RKO (cell line): Measurements from ENCODE around the gene AP3B1.
"Not testable (repeated sequence)": the region's sequence is repeated elsewhere in the genome, so short reads cannot be mapped to it uniquely, and the experiment has no call there.

Experiments
- DNase-seq: peaks from one replicate; pipeline ENCODE4 v3.0.0-alpha.2; 2016; ENCODE audit warnings: low spot score

Gene AP3B1

GRCh38 chr5:78245136-78245535, 49.4 kb downstream of the AP3B1 start:
- no peak for DNase-seq

- peak; percentile 3 for DNase-seq
Observed at GRCh38 chr5:78243639-78244038, 50.9 kb downstream of the AP3B1 start.

- DNase-seq: no peak
Observed at GRCh38 chr5:78243091-78243490, 51.4 kb downstream of the AP3B1 start.

- no peak for DNase-seq
Observed at GRCh38 chr5:78242001-78242400, 52.5 kb downstream of the AP3B1 start.

GRCh38 chr5:78237911-78238310, 56.6 kb downstream of the AP3B1 start:
- DNase-seq: no peak

- no peak for DNase-seq
Observed at GRCh38 chr5:78236046-78236445, 58.5 kb downstream of the AP3B1 start.

- DNase-seq: no peak
Observed at GRCh38 chr5:78235289-78235688, 59.2 kb downstream of the AP3B1 start.

GRCh38 chr5:78234804-78235203, 59.7 kb downstream of the AP3B1 start:
- DNase-seq: no peak

- DNase-seq: no peak
Observed at GRCh38 chr5:78232163-78232562, 62.3 kb downstream of the AP3B1 start.

GRCh38 chr5:78224358-78224757, 70.1 kb downstream of the AP3B1 start:
- no peak for DNase-seq

GRCh38 chr5:78221964-78222451, 72.5 kb downstream of the AP3B1 start:
- DNase-seq: peak; percentile 11

- no peak for DNase-seq
Observed at GRCh38 chr5:78221467-78221866, 73.0 kb downstream of the AP3B1 start.

GRCh38 chr5:78215972-78216371, 78.5 kb downstream of the AP3B1 start:
- DNase-seq: no peak

- no peak for DNase-seq
Observed at GRCh38 chr5:78215565-78215964, 78.9 kb downstream of the AP3B1 start.

GRCh38 chr5:78213799-78214198, 80.7 kb downstream of the AP3B1 start:
- no peak for DNase-seq

- no peak for DNase-seq
Observed at GRCh38 chr5:78211052-78211451, 83.4 kb downstream of the AP3B1 start.

GRCh38 chr5:78204241-78204640, 90.3 kb downstream of the AP3B1 start:
- no peak for DNase-seq

- no peak for DNase-seq
Observed at GRCh38 chr5:78203815-78204214, 90.7 kb downstream of the AP3B1 start.

- DNase-seq: no peak
Observed at GRCh38 chr5:78190402-78190801, 104.1 kb downstream of the AP3B1 start.

- not testable (repeated sequence) for DNase-seq
Observed at GRCh38 chr5:78188681-78189080, 105.8 kb downstream of the AP3B1 start.

- DNase-seq: no peak
Observed at GRCh38 chr5:78187172-78187571, 107.3 kb downstream of the AP3B1 start.

- DNase-seq: no peak
Observed at GRCh38 chr5:78182838-78183237, 111.7 kb downstream of the AP3B1 start.

GRCh38 chr5:78178356-78178755, 116.1 kb downstream of the AP3B1 start:
- no peak for DNase-seq

- DNase-seq: not testable (repeated sequence)
Observed at GRCh38 chr5:78170335-78170734, 124.2 kb downstream of the AP3B1 start.
